Stimulated activated CD8-positive, alpha-beta memory T cell treated with anti-CD3 and anti-CD28 coated beads, Interleukin-4, amount 100 ng/mL, for 4 hours (primary cell): ENCODE results near the gene PIGQ.

Experiments used
- DNase-seq, 2 donors: peaks; one replicate each; pipeline ENCODE4 v3.0.0-alpha.2; 2020; ENCODE audit warnings: low read depth in 2 of 2, low spot score in 1 of 2

The PIGQ gene

DNA sequence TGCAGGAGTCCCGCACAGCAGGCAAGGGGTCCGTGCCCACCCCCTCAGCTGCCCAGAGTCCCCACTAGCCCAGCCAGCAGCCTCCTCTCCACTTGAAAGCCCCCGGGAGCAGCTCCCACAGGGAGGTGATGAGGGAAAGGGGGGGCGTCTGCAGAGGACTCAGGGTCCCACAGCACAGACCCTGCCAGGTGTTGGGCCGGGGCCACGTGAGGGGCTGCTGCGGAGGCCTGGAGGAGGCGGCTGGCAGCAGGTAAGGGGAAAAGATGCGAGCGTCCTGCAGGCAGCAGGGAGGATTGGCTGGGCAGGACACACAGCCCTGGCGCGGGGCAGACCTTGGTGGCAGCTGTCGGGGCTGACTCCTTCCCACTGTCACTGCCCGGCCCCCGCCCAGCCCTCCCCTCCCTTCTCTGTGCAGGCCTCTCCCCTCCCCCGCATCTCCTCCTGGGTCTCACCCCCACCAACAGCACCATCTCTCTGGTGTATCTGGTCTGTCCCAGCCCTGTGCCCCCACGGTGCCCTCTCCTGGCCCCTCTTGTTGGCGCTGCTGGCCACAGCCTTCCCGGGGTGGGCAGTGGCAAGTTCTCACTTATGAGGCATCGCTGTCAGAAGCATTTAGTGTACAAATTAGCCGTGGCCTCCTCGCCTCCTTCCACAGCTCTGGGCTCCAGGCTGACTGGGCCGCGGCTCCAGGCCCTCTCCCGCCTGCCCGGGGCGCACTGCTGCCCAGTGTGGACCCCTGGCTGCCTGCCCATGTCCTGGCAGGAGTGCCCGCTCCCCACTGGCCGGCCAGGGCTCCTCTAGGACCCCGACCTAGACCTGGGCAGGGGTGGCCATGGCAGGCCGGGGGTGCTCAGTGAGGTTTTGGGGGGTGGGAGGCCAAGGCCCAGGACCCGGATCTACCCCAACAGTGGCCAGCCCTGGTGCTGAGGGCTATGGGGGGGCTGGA lies 14.0 kb upstream of the PIGQ start:
- DNase-seq = no peak

DNA sequence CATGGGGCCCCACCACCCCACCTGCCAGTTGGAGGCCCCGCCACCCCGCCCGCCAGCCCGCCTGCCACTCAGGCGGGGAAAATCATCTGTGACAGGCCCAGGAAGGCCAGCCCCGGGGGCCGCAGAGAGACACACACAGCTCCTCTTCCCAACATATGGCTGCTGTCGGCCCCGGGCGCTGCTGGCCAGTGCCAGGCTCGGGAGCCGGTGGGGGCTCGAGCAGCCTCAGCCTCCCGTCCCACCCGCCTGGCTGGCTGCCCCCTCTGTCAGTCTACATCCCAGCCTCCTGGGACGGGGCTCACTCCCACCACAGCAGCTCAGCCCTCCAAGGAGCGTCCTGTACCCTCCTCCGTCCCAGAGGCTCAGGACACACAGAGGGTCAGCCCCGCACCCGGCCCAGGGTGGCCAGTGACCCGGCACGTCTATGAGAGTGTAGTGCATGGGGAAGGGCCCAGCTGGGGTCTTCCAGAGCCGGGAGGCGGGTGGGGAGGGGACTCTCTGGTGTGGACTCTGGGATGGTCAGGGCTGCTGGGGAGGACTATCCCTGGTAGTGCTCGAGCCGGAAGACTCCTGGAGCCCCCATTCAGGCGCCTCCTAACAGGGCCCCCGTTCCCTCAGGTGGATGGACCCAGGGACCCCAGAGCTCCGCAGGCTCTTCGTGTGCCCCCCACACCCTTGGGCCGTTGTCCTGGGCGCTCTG lies 13.1 kb upstream of the PIGQ start:
- no peak for DNase-seq

DNA sequence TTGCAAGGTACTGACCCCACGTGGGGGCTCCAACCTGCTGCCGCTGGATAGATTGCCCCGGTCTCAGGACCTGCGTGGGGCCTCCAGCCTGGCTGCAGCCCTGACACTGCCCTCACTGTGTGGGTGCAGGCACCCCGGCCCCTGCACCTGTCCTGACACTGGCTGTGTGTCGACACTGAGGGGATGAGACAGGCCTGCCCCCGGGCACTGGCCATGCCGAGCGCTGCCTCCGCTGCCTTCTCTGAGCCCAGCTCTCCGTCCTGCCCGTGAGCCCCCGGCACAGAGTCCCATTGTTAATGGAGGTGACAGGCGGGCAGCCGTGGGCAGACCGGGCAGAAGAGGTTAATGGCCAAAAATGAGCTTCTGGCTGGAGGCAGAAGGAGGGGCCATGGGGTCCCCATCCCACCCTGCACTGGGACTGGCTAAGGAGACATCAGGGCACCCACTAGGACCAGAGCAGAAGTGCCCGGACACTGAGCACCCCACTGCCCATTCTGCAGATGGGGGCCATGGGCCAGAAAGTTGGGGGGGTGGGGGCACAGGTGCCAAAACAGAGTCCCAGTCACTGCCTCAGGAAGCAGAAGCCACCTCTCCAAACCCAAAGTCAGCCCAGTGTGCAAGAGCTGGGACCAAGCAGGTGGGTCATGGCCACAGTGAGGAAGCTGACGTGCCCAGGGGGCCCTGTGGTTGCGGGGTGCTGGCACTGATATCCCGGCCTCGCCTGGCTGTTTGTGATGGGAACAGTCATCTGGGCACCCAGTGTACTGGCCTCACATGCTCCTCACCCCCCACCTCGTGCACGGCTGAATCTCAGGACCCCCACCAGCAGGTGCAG lies 12.1 kb upstream of the PIGQ start:
- no peak for DNase-seq

DNA sequence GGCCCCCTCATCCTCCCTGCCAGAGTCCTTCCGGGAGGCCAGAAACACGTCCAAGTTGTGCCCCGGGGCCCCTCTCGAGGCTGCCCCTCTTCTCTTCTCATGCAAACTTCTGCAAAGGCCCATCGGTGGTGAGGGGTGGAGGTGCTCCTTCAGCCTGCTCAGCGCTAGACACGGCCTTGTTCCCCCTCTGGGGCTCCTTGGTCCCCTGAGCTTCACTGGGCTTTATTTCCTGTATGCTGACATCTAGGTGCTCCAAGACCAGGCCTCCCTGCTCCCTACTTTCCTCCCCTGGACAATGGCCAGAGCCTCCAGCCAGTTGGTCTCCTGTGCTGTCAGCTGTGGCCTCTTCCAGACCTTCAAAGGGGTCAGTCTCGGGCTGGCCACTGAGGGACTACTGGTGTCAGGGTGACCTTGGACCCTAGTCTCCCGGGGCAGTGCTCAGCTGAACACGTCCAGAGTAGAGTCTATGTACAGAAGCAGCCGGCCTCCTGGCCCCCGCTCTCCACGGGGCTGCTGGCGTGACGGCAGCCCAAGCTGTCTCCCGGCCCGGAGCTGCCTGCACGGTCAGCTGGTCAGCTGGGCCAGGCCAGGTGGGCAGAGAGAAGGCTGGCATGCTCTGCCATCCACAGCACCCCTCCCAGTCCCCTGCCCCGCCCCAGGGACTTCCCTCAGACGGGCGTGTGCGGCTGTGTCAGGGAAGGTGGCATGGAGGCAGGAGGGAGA lies 11.3 kb upstream of the PIGQ start:
- no peak for DNase-seq

DNA sequence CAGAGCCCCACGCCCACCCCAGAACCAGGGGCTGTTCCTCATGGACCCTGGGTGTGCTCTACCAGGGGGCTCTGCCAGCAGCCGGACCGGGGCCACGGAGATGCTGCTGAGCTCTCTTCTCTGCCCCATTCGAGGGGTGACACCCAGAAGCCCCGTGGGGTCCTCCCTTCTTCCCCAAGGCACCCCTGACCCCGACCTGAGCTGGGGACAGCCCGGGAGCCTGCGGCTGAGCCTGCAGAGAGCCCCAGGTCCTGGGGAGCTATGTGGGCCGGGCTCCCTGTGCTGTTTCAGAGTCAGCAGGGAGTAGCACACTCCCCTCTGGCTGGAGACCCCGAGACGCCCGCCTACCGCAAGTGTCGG lies 10.8 kb upstream of the PIGQ start:
- no peak for DNase-seq

DNA sequence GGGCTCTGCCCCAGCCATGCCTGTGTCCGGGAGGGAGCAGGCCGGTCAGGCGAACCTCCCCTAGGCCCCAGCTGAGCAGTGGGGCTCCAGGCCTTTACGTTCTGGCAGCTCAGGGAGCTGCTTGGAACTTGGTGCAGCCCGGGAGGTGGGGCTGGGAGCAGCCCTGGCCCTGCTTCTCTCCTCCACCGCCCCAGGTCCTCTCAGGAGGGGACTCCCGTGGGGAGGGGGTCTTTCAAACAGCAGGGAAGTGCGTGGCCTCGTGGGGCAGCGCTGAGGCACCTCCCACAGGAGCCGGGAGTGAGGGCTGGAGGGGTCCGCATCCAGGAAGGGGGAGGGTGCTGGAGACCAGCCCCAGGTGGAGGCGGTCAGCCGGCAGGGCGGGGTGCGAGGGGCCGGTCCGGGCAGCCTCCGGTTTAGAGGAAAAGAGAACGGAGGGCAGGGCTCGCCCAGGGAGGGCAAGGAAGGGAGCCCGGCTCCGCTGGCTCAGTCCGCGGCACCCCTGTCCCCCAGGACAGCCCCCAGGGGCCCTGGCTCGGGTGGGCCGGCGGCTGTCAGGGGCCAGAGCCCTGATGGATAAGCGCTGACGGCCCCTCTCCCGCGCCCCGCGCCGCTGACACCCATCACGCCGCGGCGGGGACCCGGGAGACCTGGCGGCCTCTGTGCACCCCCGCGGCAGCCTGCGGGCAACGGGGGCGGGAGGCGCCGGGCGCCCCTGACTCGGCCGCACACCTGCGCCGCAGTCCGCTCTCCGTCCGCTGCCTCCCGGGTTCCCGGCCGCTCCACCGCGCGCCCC lies 10.2 kb upstream of the PIGQ start:
- no peak for DNase-seq

DNA sequence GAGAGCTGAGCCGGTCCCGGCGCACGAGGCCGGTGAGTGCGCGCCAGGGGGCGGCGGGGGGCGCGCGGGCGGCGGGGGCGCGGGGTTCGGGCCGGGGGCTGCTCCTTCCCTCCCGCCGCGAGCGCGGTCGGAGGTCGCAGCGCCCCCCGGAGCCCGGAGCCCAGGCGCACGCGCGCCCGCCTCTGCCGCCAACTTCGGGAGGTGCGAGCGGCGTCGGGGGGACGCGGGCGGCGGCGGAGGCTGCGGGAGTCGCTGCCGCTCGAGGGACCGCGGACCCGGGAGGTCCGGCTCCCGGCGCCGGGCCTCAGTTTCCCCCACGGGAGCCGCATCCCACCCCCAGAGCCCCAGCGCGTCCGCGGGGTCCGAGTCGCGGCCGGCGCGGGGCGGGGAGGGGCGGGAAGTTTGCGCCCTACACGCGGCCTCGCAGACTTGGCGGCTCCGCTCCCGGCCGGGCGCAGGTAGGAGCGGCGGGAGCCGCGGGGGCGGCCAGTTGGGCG lies 9.5 kb upstream of the PIGQ start, which contains the start of gene PRR35:
Gene PRR35, plus strand, starts transcription at position 191 of the 497 bp plus-strand sequence. CDS start 2,901 bp downstream, outside the sequence.
- no peak for DNase-seq

DNA sequence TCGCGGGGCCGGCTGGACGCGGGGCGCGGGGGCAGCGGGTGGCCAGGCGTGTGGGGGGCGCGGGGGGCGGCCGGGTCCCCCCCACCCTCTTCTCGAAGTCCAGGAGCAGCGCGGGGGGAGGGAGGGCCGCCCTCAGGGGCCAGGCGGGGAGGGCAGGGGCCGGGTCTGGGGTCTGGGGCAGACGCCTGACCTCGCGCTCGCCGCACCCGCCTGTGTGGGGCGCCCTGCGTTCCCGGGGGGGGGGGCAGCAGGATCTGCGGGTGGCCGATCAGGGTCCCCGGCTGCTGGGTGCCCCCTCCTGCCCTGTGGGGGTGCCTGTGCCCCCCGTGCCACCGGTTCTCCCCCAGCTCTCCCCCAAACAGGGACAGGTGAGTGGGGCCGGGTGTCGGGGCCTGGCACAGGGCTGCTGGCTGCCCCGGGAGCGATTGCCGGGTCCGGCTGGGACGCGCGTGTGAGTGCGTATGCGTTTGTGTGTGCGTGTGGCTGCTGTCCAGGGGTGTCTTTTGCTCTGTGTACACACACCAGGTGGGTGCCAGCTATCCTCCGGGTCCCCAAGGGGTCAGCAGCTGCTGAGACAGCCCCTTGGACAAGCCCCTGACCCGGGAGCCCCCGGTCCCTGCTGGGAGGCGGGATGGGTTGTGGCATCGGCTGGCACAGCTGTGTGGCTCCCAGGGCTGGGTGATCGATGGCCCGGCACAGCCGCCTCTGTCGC lies 8.9 kb upstream of the PIGQ start:
- no peak for DNase-seq

DNA sequence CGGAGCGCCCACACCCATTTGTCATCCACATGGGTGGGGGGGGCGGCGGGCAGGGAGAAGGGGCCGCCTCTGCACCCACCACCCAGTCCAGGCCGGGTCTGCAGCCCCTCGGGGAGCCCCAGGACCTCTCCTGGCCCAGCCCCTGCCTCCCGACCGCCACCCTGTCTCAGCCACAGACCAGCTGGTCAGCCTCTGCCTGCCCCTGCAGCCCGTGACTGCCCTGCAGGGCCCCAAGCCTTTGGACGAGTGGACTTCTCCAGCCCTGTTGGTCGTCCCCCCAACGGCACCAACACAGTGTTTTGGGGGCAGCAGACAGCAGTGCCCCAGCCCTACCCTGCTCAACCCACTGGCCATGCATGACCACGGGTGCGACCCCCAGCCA lies 8.4 kb upstream of the PIGQ start:
- no peak for DNase-seq

DNA sequence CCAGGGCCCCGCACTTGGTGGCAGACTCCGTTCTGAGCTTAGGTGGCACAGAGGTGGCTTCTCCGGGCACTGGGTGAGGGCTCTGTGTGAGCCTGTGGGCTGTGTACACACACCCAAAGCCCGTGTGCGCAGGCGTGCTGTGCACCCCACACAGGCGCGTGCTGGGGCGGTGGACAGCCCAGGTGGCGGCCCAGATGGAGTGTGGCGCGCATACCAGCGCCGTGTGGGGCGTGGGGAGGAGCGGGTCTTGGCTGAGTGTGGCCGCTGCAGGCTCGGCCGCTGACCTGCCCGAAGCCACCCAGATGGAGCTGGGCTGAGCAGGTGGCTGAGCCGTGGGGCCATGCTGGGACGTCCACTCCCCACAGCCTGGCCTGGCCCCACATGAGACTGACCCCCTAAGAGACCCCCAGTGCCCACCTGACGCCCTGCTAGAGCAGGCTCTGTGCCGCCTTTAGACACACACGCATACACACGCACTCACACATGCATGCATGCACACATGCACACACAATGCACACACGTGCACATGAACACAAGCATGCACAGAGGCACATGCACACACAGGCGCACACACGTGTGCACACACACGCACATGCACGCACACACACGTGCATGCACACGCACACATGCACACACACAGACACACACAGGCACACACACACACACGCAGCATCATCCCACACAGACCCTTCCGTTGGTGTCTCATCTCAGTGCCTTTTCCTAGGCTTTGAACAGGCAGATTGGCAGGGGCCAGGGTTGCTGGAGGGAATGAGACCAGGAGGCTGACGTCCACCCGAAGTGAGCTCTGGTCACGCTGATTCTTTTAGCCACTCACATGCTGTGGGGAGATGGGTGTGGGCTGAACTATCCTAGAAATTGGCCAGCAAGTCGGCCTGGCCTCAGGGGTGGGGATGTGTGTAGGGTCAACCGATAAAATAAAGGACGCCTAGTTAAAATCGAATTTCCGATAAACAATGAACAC lies 7.5 kb upstream of the PIGQ start:
- no peak for DNase-seq

DNA sequence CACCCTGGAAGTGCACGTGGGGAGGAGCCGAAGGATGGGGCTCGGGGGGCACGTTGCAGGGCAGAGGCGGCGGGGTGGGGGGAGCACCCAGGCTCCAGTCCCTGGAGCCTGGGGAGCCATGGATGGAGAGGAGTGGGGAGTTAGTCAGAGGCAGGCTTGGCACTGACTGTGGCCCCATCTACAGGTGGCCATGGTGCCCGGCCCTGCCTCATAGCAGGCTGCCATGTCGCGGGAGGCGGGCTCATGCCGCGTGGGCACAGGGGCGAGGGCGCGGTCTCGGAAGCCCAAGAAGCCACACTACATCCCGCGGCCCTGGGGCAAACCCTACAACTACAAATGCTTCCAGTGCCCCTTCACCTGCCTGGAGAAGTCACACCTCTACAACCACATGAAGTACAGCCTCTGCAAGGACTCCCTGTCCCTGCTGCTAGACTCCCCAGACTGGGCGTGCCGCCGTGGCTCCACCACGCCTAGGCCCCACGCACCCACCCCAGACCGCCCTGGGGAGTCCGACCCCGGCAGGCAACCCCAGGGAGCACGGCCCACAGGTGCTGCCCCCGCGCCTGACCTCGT lies 6.6 kb upstream of the PIGQ start:
- DNase-seq = no peak

DNA sequence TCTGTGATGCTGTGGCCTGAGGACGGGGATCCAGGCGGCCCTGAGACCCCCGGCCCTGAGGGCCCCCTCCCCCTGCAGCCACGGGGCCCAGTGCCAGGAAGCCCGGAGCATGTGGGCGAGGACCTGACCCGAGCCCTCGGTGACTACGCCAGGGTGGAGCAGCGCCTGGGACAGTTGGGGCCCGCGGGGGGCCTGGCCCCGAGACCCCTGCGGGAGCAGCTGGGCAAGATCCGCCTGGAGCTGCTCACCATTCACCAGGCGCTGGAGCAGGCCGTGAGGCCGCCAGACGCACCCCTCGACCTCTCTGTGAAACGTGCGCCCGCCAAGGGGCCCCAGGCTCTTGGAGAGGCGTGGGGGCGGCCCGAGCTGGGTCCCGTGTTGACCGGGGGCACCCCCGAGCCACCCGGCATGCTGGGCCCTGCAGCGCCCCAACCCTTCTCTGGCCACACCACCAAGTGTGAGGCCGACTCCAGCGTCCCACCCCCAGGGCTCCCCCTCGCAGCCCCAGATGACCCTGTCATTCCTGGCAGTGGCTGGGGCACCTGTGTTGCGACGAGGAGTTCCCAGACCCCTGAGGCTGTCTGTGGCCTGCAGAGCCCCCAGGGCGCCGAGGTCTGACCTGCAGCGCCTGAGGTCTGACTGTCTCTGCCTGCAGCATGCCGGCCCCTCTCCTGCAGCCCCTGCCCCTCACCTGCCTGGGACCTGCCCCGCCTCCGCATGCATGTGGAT lies 4.9 kb upstream of the PIGQ start:
- DNase-seq = no peak

DNA sequence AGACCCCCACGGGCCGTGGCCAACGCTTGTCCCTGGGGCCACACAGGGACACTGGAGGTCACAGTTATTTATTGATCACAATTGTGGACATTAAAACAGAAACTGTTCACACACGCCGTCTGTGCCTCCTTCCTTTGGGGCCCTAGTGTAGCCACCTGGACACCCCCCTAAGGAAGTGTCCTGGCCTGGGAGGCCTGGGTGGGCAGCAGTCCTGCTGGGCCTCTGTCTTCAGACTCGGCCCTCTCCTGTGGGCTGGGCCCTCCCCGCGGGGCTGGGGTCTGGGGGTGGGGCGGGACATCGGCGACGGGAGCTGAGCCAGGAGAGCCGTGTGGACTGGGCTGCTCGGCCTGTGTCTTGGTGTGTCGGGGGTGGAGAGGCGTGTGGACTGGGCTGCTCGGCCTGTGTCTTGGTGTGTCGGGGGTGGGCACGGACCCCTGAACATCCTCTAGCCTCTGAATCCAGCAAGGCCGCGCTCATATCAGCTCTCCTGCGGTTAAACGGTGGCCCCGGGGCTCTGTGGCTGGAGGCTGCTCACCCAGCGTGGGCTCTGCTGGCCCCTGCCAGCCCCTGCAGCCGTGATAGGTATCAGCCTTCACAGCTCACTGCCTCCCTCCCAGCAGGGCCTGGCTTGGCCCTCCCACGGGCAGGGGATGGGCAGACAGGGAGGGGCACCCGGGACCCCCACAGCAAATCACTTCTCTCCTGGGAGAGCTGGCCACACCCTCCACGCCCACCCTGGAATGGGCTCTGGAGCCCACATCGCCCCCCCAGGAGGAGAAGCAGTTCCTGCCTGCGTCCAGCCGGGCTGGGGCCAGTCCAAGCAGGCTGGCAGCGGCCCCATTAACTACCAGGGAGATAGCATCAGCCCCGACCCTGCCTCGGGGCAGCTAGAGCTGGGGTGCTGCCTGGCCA lies 4.1 kb upstream of the PIGQ start:
- DNase-seq = no peak

DNA sequence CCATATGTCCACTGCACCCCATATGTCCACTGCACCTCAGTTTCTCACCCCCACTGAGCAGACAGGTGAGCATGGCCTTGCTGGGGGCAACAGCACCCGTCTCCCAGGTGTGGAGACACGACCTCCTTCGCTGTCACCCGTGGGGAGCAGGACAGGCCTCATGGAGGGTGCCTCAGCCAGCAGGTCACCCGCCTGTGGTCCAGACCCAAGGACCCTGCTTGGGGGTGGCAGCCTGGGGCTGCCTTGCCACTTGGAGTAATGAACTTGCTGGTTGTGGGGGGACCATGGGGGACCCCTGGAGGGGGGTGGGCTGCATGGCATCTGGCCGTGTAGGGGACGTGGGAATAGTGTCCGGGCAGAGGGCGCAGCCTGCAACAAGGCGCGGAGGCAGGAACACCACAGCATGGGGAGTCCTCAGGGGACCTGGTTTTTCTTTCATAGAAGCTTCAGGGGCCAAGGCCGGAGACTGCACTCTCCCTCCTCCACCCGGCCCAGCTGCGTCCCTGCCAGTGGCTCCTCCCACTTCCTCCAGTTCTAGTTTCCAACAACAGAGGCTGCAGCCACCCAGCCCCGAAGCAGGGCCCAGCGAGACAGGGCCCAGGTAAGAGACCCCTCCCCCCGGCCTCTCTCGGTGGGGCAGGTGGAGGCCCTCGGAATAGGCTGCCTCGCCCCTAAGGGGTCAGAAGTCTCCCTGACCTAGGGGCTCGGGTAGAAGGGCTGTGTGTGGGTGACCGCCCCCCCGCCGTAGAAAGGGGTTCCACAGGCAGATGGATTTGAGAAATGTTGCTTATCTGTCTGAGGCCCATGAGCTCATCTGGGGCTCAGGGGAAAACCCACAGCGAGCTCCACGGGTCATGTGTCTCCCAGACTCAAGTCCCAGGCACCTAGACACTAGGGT lies 3.0 kb upstream of the PIGQ start, which contains the start of gene NHLRC4:
Gene NHLRC4, plus strand, starts transcription at position 531 of the 898 bp plus-strand sequence. CDS start 1,043 bp downstream, outside the sequence.
- DNase-seq = no peak
